NT2/D1 (cell line): Measurements from ENCODE around the gene IMMP2L.
"Not testable (repeated sequence)": the region's sequence is repeated elsewhere in the genome, so short reads cannot be mapped to it uniquely, and the experiment has no call there.

ENCODE experiments used
- SUZ12 ChIP-seq: IDR thresholded peaks from 2 replicates; pipeline ENCODE4 v1.6.1; 2011; ENCODE audit not compliant: insufficient read length, insufficient read depth; ENCODE audit errors: extremely low read depth
- YY1 ChIP-seq: IDR thresholded peaks from 2 replicates; pipeline ENCODE4 v1.6.1; 2011; ENCODE audit not compliant: insufficient read length, insufficient read depth
- ZNF274 ChIP-seq: IDR thresholded peaks from 2 replicates; pipeline ENCODE4 v1.6.1; 2011; ENCODE audit warnings: mild to moderate bottlenecking, low read depth, low read length

- TF ChIP-seq YY1, SUZ12, ZNF274: not testable (repeated sequence)
Measured at GRCh38 chr7:111609483-111610254, 47.4 kb upstream of the IMMP2L start.
